ENCODE measurements around the gene KRI1.
"Not testable (repeated sequence)": the region's sequence is repeated elsewhere in the genome, so short reads cannot be mapped to it uniquely, and the experiment has no call there.

Gene KRI1

DNA sequence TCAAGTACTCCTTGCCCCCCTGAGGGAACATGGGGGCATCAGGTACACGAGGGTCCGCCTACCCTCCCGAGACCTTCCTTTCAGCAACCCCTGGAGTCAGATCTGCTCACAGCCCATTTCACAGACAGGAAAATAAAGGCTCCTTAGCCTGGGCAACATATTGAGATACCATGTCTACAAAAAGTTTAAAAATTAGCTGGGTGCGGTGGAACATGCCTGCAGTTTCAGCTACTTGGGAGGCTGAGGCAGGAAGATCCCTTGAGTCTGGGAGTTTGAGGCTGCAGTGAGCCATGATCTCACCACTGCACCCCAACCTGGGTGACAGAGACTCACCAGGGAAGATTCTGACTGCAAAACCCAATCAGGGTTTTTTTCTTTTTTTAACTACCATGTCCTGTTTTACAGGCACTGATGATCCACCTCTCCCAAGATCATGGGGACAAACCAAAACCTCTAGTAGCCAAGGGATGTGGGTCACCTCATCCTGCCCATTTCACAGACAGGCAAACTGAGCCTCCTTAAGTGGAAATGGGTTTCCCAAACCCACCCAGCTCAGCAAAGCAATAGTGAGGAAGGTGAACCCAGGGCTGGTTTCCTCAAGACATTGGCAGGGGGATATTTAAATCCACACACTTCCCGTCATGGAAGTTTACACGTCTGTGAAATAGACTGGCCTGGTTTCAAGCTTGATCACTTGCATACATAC lies 9.4 kb upstream of the KRI1 start:
- peaks cover 7 to 11% of the 10 kb centered on the region in 2 donors for H3K36me3 ChIP-seq (ENCODE audit: control insufficient read depth in 2 of 2, insufficient read depth in 2 of 2, low read length in 2 of 2)
- H3K4me3 ChIP-seq (ENCODE audit: low read length in 2 of 2) = no peak overlapping the region
- H3K27ac ChIP-seq (ENCODE audit: low read depth in 2 of 2, low read length in 2 of 2) = no peak overlapping the region
- no peak overlapping the region for H3K9ac ChIP-seq (ENCODE audit: low read depth in 1 of 2, low read length in 2 of 2)
- no peaks in the 10 kb centered on the region for H3K9me3 ChIP-seq (ENCODE audit: control insufficient read depth in 2 of 2, low read length in 2 of 2)
- no peaks in the 10 kb centered on the region for H3K27me3 ChIP-seq (ENCODE audit: control insufficient read depth in 2 of 2, insufficient read depth in 2 of 2, low read length in 2 of 2)
- no peaks in the 10 kb centered on the region for H3K4me1 ChIP-seq (ENCODE audit: control insufficient read depth in 2 of 2, insufficient read depth in 2 of 2, low read length in 2 of 2)

DNA sequence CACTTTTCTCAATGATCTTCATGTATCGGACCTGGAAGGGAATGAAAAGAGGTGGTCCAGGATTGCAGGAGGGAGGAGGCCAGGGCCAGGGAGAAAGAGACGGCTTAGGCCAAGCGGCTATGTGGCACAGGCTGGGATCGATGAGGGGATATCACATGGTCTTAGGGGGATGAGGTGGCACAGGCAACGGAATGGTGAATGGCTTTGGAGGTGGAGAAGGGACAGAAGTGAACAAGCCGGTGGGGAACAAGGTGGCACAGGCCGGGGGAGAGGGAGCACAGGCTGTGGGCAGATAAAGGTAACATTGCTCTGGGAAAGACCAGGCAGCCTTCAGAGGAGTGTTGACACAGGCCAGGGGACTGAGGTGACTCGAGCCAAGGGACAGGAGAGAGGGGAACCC lies 8.7 kb upstream of the KRI1 start:
- H3K9ac ChIP-seq (ENCODE audit: low read depth in 1 of 2, low read length in 2 of 2) = no peak overlapping the region
- no peak overlapping the region for H3K4me3 ChIP-seq (ENCODE audit: low read length in 2 of 2)
- H3K4me1 ChIP-seq (ENCODE audit: control insufficient read depth in 2 of 2, insufficient read depth in 2 of 2, low read length in 2 of 2) = peaks cover 2% of the 10 kb centered on the region in 2 donors
- peaks cover 7 to 8% of the 10 kb centered on the region in 2 donors for H3K36me3 ChIP-seq (ENCODE audit: control insufficient read depth in 2 of 2, insufficient read depth in 2 of 2, low read length in 2 of 2)
- H3K27me3 ChIP-seq (ENCODE audit: control insufficient read depth in 2 of 2, insufficient read depth in 2 of 2, low read length in 2 of 2) = no peaks in the 10 kb centered on the region
- no peak overlapping the region for H3K27ac ChIP-seq (ENCODE audit: low read depth in 2 of 2, low read length in 2 of 2)
- H3K9me3 ChIP-seq (ENCODE audit: control insufficient read depth in 2 of 2, low read length in 2 of 2) = no peaks in the 10 kb centered on the region

DNA sequence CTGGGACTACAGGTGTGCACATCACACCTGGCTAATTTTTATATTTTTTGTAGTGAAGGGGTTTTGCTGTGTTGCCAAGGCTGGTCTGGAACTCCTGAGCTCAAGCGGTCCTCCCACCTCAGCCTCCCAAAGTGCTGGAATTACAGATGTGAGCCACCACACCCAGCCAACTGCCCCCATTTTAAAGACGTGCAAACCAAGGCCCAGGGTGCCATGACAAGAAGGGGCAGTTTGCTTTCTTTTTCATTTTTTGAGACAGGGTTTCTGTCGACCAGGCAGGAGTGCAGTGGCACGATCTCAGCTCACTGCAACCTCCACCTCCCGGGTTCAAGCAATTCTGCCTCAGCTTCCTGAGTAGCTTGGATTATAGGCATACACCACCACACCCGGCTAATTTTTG lies 8.0 kb upstream of the KRI1 start:
- not testable (repeated sequence) for H3K4me1 ChIP-seq (ENCODE audit: control insufficient read depth in 2 of 2, insufficient read depth in 2 of 2, low read length in 2 of 2); H3K36me3 ChIP-seq (ENCODE audit: control insufficient read depth in 2 of 2, insufficient read depth in 2 of 2, low read length in 2 of 2); H3K27ac ChIP-seq (ENCODE audit: low read depth in 2 of 2, low read length in 2 of 2); H3K9ac ChIP-seq (ENCODE audit: low read depth in 1 of 2, low read length in 2 of 2); H3K27me3 ChIP-seq (ENCODE audit: control insufficient read depth in 2 of 2, insufficient read depth in 2 of 2, low read length in 2 of 2); H3K9me3 ChIP-seq (ENCODE audit: control insufficient read depth in 2 of 2, low read length in 2 of 2); H3K4me3 ChIP-seq (ENCODE audit: low read length in 2 of 2)

DNA sequence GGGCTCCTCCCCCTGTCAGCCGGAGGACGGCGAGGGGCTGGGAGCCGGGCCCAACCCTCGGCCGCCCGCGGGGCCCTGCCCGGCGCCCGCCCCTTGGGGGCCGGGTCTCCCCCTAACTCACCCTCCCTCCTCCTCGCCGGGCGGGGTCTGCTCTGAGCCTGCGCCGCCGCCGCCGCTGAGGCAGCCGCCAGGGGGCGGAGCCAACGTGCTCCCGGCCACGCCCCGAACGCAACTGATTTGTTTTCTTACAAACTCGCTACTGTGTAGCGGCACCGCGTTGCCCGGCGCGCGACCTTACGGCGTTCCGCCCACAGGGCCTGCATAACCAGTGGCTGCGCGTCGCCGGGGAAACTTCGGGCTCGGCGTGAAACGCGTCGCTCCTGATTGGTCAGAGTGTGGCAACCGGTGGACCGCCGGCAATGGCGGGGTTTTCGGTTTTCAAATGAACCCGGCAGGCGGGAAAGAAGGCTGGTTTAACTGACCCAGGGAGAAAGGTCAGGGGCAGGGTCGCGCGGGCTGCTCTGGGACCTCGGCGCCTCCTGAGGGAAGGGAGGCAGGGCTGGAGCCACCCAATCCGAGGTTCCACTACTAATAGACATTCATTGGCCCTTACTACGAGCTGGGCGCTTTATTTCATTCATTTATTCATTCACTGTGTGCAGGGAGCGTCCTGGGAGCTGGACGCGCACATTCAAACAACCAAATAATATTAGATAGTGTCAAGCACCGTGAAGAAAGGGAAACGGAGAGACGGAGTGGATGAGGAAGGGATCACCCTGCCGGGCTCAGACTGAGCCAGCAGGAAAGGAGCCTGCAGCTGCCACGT lies 3.2 kb upstream of the KRI1 start, which contains the start of gene CDKN2D:
CDKN2D (minus strand) TSS at position 154 of the 826 bp plus-strand sequence. CDS start 326 bp downstream, outside the sequence.
- Histone ChIP-seq H3K9ac (ENCODE audit: low read depth in 1 of 2, low read length in 2 of 2) (peak within 1 kb of the TSS; percentile 47 to 75), H3K4me1 (ENCODE audit: control insufficient read depth in 2 of 2, insufficient read depth in 2 of 2, low read length in 2 of 2) (peaks cover 35 to 38% of the 10 kb centered on the region in 2 donors), H3K36me3 (ENCODE audit: control insufficient read depth in 2 of 2, insufficient read depth in 2 of 2, low read length in 2 of 2) (no peaks in the 10 kb centered on the region), H3K27me3 (ENCODE audit: control insufficient read depth in 2 of 2, insufficient read depth in 2 of 2, low read length in 2 of 2) (no peaks in the 10 kb centered on the region), H3K9me3 (ENCODE audit: control insufficient read depth in 2 of 2, low read length in 2 of 2) (no peaks in the 10 kb centered on the region), H3K4me3 (ENCODE audit: low read length in 2 of 2) (peak within 1 kb of the TSS; percentile 72 to 74), H3K27ac (ENCODE audit: low read depth in 2 of 2, low read length in 2 of 2) (peak within 1 kb of the TSS; percentile 71 to 86)

DNA sequence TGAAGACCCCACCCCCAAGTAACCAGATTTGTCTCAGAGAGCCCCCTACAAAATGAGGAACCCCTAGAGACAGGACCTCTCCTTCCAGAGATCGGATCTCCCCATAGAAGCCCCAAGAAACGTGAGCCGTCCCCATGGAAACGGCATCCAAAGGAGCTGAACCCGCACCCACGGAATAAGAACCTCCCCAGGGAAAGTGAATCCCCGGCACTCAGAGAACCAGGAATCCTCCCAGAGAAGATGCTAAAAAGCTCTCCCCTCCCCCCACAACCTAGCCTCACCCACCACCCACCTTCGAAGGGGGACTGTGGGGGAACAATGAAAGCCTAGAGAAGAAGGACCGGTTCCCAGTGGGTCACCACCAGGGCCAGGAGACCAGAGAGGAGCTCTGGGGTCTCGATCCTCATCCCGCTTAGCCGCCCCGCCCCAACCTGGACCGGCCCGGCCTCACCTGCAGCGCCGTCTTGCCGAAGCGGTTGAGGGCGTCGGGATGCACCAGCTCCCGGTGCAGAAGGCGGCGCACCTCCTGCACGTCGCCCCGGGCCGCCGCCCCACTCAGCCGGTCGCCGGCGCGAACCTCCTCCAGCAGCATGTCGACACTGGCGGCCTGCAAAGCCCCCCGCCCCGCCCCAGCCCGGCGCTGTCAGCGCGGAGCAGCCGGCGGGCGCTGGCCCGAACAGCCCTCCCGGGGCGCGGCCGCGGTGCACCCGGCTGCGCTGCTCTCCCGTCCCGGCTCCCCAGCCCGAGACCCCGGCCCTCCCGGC lies 2.4 kb upstream of the KRI1 start:
- H3K27ac ChIP-seq (ENCODE audit: low read depth in 2 of 2, low read length in 2 of 2) = peak overlapping the region; percentile 71 to 86
- H3K4me1 ChIP-seq (ENCODE audit: control insufficient read depth in 2 of 2, insufficient read depth in 2 of 2, low read length in 2 of 2) = peaks cover 35 to 38% of the 10 kb centered on the region in 2 donors
- H3K9ac ChIP-seq (ENCODE audit: low read depth in 1 of 2, low read length in 2 of 2) = peak overlapping the region; percentile 47 to 75

DNA sequence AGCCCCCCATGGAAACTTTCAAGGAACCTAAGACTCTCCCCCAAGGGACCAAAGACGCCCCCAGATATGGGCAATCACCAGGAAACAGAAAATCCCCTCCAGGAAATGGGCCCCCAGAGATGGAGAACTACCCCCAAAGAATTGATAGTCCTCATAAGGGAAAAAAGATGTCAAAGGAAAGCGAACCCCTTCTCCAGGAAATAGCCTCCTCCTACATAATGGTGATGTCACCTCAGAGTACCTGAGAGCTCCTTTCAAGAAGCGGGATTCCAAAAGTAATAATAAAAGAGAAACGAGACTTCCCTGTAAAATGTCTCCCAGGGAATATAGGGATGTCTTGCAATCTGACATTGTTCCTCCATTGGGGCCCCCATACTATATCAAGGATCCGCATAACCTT lies 1.8 kb upstream of the KRI1 start:
- Histone ChIP-seq H3K4me3 (ENCODE audit: low read length in 2 of 2) (peak overlapping the region; percentile 64 to 74), H3K4me1 (ENCODE audit: control insufficient read depth in 2 of 2, insufficient read depth in 2 of 2, low read length in 2 of 2) (peaks cover 35 to 38% of the 10 kb centered on the region in 2 donors), H3K9ac (ENCODE audit: low read depth in 1 of 2, low read length in 2 of 2) (peak overlapping the region in 1 of 2 donors; percentile 75), H3K27ac (ENCODE audit: low read depth in 2 of 2, low read length in 2 of 2) (peak overlapping the region in 1 of 2 donors; percentile 86), H3K36me3 (ENCODE audit: control insufficient read depth in 2 of 2, insufficient read depth in 2 of 2, low read length in 2 of 2) (no peaks in the 10 kb centered on the region), H3K9me3 (ENCODE audit: control insufficient read depth in 2 of 2, low read length in 2 of 2) (no peaks in the 10 kb centered on the region), H3K27me3 (ENCODE audit: control insufficient read depth in 2 of 2, insufficient read depth in 2 of 2, low read length in 2 of 2) (no peaks in the 10 kb centered on the region)

More for the DNA sequence above, 2.4 kb upstream of the KRI1 start:
- Histone ChIP-seq H3K36me3 (ENCODE audit: control insufficient read depth in 2 of 2, insufficient read depth in 2 of 2, low read length in 2 of 2) (no peaks in the 10 kb centered on the region), H3K27me3 (ENCODE audit: control insufficient read depth in 2 of 2, insufficient read depth in 2 of 2, low read length in 2 of 2) (no peaks in the 10 kb centered on the region), H3K4me3 (ENCODE audit: low read length in 2 of 2) (peak overlapping the region; percentile 64 to 74), H3K9me3 (ENCODE audit: control insufficient read depth in 2 of 2, low read length in 2 of 2) (no peaks in the 10 kb centered on the region)

DNA sequence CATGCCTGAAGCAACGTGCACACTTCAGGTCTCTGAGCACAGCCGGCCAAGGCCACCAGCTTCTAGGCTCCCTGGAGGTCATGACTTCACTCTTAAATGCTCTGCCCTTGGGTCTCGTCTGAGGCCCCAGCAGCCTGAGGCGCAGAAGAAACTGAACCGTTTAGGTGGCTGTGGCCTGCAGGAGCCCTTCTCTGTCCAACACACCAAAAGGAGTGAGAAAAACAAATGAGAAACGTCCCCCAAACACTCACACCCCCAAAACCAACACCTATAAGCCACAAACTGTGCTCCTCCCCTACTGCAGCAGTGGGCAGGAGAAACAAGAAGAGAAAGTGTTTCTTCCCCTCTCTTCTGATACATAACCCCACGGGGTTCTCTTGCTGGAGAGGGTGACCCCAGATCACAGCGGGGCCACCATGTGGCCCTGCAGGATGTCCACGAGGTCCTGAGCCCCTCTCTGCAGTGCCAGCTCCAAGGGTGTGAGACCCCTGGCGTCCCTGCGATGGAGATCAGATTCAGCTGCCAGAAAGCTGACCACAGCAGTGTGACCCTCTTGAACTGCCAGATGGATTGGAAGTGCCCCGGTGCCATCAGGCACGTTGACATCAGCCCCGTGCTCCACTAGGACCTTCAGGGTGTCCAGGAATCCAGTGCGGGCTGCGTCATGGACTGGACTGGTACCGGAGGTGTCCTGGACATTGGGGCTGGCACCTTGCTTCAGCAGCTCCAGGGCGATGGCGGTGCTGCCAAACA lies 1.0 kb upstream of the KRI1 start:
- peaks cover 35 to 38% of the 10 kb centered on the region in 2 donors for H3K4me1 ChIP-seq (ENCODE audit: control insufficient read depth in 2 of 2, insufficient read depth in 2 of 2, low read length in 2 of 2)
- no peaks in the 10 kb centered on the region for H3K27me3 ChIP-seq (ENCODE audit: control insufficient read depth in 2 of 2, insufficient read depth in 2 of 2, low read length in 2 of 2)
- H3K4me3 ChIP-seq (ENCODE audit: low read length in 2 of 2) = peak overlapping the region in 1 of 2 donors; percentile 74
- H3K36me3 ChIP-seq (ENCODE audit: control insufficient read depth in 2 of 2, insufficient read depth in 2 of 2, low read length in 2 of 2) = no peaks in the 10 kb centered on the region
- peak overlapping the region; percentile 79 to 86 for H3K27ac ChIP-seq (ENCODE audit: low read depth in 2 of 2, low read length in 2 of 2)
- no peaks in the 10 kb centered on the region for H3K9me3 ChIP-seq (ENCODE audit: control insufficient read depth in 2 of 2, low read length in 2 of 2)
- H3K9ac ChIP-seq (ENCODE audit: low read depth in 1 of 2, low read length in 2 of 2) = peak overlapping the region; percentile 70

DNA sequence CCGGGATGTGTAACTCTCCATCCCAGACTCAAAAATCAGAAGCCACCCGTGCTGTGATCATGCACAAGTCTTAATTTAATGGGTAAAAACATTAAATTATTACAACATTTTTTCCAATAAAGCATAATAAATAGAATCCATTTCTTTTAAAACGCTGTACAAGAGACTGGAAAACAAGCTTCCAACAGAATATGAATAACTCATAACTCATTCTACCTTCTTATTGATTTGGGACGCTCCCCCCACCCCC lies 523 bp upstream of the KRI1 start:
- H3K27me3 ChIP-seq (ENCODE audit: control insufficient read depth in 2 of 2, insufficient read depth in 2 of 2, low read length in 2 of 2) = no peaks in the 10 kb centered on the region
- peak overlapping the region; percentile 74 to 86 for H3K4me3 ChIP-seq (ENCODE audit: low read length in 2 of 2)
- H3K36me3 ChIP-seq (ENCODE audit: control insufficient read depth in 2 of 2, insufficient read depth in 2 of 2, low read length in 2 of 2) = no peaks in the 10 kb centered on the region
- peak overlapping the region; percentile 70 for H3K9ac ChIP-seq (ENCODE audit: low read depth in 1 of 2, low read length in 2 of 2)
- H3K9me3 ChIP-seq (ENCODE audit: control insufficient read depth in 2 of 2, low read length in 2 of 2) = no peaks in the 10 kb centered on the region
- H3K27ac ChIP-seq (ENCODE audit: low read depth in 2 of 2, low read length in 2 of 2) = peak overlapping the region; percentile 79 to 86
- peaks cover 35 to 38% of the 10 kb centered on the region in 2 donors for H3K4me1 ChIP-seq (ENCODE audit: control insufficient read depth in 2 of 2, insufficient read depth in 2 of 2, low read length in 2 of 2)

DNA sequence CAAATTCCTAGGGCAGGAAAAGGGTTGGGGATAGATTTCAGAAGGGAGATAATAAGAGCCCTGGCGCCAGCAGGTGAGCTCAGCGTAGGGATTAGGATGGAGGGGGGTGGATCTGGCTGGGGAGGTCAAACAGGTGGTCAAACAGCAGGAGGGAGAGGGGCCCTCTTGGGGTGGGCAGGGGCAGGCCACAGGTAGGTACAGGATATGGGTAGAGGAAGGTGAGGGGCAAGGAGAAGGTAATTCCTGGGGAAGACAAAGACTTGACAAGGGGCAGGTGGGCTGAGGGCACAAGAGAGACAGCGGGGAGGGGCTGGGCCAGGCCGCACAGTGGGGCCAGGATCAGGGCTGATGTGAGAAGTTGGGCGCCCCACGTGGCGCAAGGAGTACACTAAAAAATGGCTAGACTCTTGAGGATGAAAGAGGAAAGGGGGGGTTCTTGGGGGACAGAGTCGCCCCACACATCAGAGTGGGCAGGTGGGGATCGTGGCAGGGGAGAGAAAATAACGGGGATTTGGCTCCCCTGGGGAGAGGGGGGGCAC lies 713 bp downstream of the KRI1 start:
- Histone ChIP-seq H3K27ac (ENCODE audit: low read depth in 2 of 2, low read length in 2 of 2) (peak overlapping the region; percentile 74 to 86), H3K9me3 (ENCODE audit: control insufficient read depth in 2 of 2, low read length in 2 of 2) (no peaks in the 10 kb centered on the region), H3K36me3 (ENCODE audit: control insufficient read depth in 2 of 2, insufficient read depth in 2 of 2, low read length in 2 of 2) (peaks cover 2 to 7% of the 10 kb centered on the region in 2 donors), H3K9ac (ENCODE audit: low read depth in 1 of 2, low read length in 2 of 2) (peak overlapping the region; percentile 88), H3K4me3 (ENCODE audit: low read length in 2 of 2) (peak overlapping the region; percentile 82 to 86), H3K27me3 (ENCODE audit: control insufficient read depth in 2 of 2, insufficient read depth in 2 of 2, low read length in 2 of 2) (no peaks in the 10 kb centered on the region), H3K4me1 (ENCODE audit: control insufficient read depth in 2 of 2, insufficient read depth in 2 of 2, low read length in 2 of 2) (peaks cover 35 to 38% of the 10 kb centered on the region in 2 donors)

All from mucosa of rectum (tissue), 2 donors.